Upper lobe of left lung (tissue), 4 donors: ENCODE data around the gene ATP6V1B1.

Experiments used
- POLR2A ChIP-seq, 4 donors: fragments of 450-650 bp; IDR thresholded peaks; one replicate each; pipeline ENCODE4 v1.5.1; 2016 to 2017; ENCODE audit warnings: antibody characterized with exemption in 4 of 4, mild to moderate bottlenecking in 2 of 4
- POLR2AphosphoS5 ChIP-seq, 2 donors: sonication (generic); formaldehyde crosslinking; IDR thresholded peaks; one replicate each; pipeline ENCODE4 v1.5.1; 2017; ENCODE audit warnings: antibody characterized with exemption in 2 of 2
- TF ChIP-seq, protein P1 (sequence below), 6 experiments: fragments of 450-650 bp in 4 of 6; fragments of 200-600 bp in 2 of 6; sonication (generic) in 2 of 6; IDR thresholded peaks; one replicate each; pipeline ENCODE4 v1.5.1; 2016 to 2019; ENCODE audit warnings: antibody characterized with exemption in 6 of 6

GRCh38 chr2:70903171-70903570 is 32.5 kb upstream of the ATP6V1B1 start:
- no peak for TF ChIP-seq POLR2A (IDR thresholded peaks at IDR 0.05)
- TF ChIP-seq, protein P1, sequence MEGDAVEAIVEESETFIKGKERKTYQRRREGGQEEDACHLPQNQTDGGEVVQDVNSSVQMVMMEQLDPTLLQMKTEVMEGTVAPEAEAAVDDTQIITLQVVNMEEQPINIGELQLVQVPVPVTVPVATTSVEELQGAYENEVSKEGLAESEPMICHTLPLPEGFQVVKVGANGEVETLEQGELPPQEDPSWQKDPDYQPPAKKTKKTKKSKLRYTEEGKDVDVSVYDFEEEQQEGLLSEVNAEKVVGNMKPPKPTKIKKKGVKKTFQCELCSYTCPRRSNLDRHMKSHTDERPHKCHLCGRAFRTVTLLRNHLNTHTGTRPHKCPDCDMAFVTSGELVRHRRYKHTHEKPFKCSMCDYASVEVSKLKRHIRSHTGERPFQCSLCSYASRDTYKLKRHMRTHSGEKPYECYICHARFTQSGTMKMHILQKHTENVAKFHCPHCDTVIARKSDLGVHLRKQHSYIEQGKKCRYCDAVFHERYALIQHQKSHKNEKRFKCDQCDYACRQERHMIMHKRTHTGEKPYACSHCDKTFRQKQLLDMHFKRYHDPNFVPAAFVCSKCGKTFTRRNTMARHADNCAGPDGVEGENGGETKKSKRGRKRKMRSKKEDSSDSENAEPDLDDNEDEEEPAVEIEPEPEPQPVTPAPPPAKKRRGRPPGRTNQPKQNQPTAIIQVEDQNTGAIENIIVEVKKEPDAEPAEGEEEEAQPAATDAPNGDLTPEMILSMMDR (IDR thresholded peaks at IDR 0.05): no peak
- TF ChIP-seq POLR2AphosphoS5 (IDR thresholded peaks at IDR 0.05): no peak
